Endothelial cell of umbilical vein (primary cell): Measurements from ENCODE around the gene ARPC2. TPM values are rescaled to one million over a fixed set of nuclear protein-coding genes. Genes with fewer than 3 reads are reported as not detected.
A peak's percentile ranks its signal among the peaks of the same experiment; 100 is the strongest.

ENCODE experiments used
- BruUV-seq: library from RNA; stranded (reverse); fragments of 400-500 nt; replicated peaks from 2 replicates; lab custom pipeline; 2021; lab: Mats Ljungman, UMichigan
- CTCF ChIA-PET: fragments of 300-600, 350-600 bp; sonication (Branson Sonifier 250); formaldehyde crosslinking; loops from one replicate; lab custom pipeline; 2021; ENCODE audit warnings: antibody characterized with exemption, inconsistent platforms; lab: Charles Lee
- POLR2A ChIA-PET: fragments of 300-600, 350-600 bp; sonication (Branson Sonifier 250); formaldehyde crosslinking; loops from one replicate; lab custom pipeline; 2021; ENCODE audit warnings: antibody characterized with exemption, inconsistent platforms; lab: Charles Lee
- DNase-seq: peaks from one replicate; pipeline ENCODE4 v3.0.0-alpha.2; 2011; ENCODE audit warnings: low read depth, low spot score
- FAIRE-seq: peaks from 2 replicates; lab custom pipeline; 2011; peaks lifted over from hg19 to GRCh38; lab: Jason Lieb, UNC
- H2AFZ ChIP-seq: 2 replicates; pipeline ENCODE4 v1.6.0; 2012; ENCODE audit warnings: low read depth, low read length, control low read depth, inconsistent platforms
- H3K27ac ChIP-seq: 2 replicates; pipeline ENCODE4 v1.5.1; 2011; ENCODE audit warnings: low read depth, mild to moderate bottlenecking, control low read depth, low read length, moderate library complexity; ENCODE audit not compliant: insufficient read depth
- H3K27me3 ChIP-seq, 2 experiments: 2 replicates each; pipeline versions ENCODE4 v1.6.0 to v1.6.1; 2011; ENCODE audit warnings: low read length in 2 of 2, mixed read lengths in 1 of 2; ENCODE audit not compliant: control insufficient read depth in 2 of 2, insufficient read depth in 2 of 2
- H3K36me3 ChIP-seq, 2 experiments: 2 replicates in 1 of 2; 3 replicates in 1 of 2; pipeline ENCODE4 v1.5.1; 2011; ENCODE audit warnings: low read length in 2 of 2, mild to moderate bottlenecking in 1 of 2, moderate library complexity in 1 of 2; ENCODE audit not compliant: control insufficient read depth in 2 of 2, insufficient read depth in 2 of 2; ENCODE audit errors: extremely low read depth in 1 of 2
- H3K4me1 ChIP-seq: 3 replicates; pipeline ENCODE4 v1.5.1; 2011; ENCODE audit warnings: mild to moderate bottlenecking, low read length; ENCODE audit not compliant: control insufficient read depth, insufficient read depth; ENCODE audit errors: extremely low read depth
- H3K4me2 ChIP-seq: 2 replicates; pipeline ENCODE4 v1.6.1; 2011; ENCODE audit warnings: low read length, control low read depth, mixed read lengths; ENCODE audit not compliant: insufficient read depth
- H3K4me3 ChIP-seq, 3 experiments: fragments of 200-600 bp in 1 of 3; sonication (generic), shearing (Covaris generic) in 1 of 3; replicated peaks in 1 of 3; 2 replicates each; pipeline ENCODE4 v1.5.1; 2011 to 2016; ENCODE audit warnings: control low read depth in 3 of 3, low read length in 3 of 3, mild to moderate bottlenecking in 2 of 3, inconsistent platforms in 1 of 3, low read depth in 1 of 3, moderate library complexity in 1 of 3; ENCODE audit not compliant: insufficient read depth in 1 of 3
- H3K79me2 ChIP-seq: 2 replicates; pipeline ENCODE4 v1.6.0; 2012; ENCODE audit warnings: low read length, inconsistent platforms; ENCODE audit not compliant: control insufficient read depth, insufficient read depth
- H3K9ac ChIP-seq: replicated peaks from 2 replicates; pipeline ENCODE3; 2011; ENCODE audit warnings: low read length, control low read depth; ENCODE audit not compliant: insufficient read depth; ENCODE audit errors: extremely low read depth
- H3K9me1 ChIP-seq: replicated peaks from 3 replicates; pipeline ENCODE4 v1.6.0; 2011; ENCODE audit warnings: mild to moderate bottlenecking, low read length; ENCODE audit not compliant: control insufficient read depth, insufficient read depth; ENCODE audit errors: extremely low read depth
- H3K9me3 ChIP-seq: replicated peaks from 2 replicates; pipeline ENCODE4 v1.5.1; 2012; ENCODE audit warnings: low read length, inconsistent platforms; ENCODE audit not compliant: control insufficient read depth, insufficient read depth
- H4K20me1 ChIP-seq: replicated peaks from 2 replicates; pipeline ENCODE3; 2011; ENCODE audit warnings: mild to moderate bottlenecking, low read length; ENCODE audit not compliant: control insufficient read depth, insufficient read depth; ENCODE audit errors: extremely low read depth
- EZH2 ChIP-seq: IDR thresholded peaks from 2 replicates; pipeline ENCODE4 v1.6.1; 2012; ENCODE audit warnings: borderline replicate concordance, low read depth, mild to moderate bottlenecking, moderate library complexity, low read length, inconsistent platforms; ENCODE audit not compliant: severe bottlenecking
- FOS ChIP-seq: IDR thresholded peaks from 2 replicates; pipeline ENCODE4 v1.6.1; 2011; ENCODE audit warnings: mild to moderate bottlenecking, low read length, moderate library complexity, borderline replicate concordance; ENCODE audit not compliant: insufficient read depth
- GATA2 ChIP-seq: IDR thresholded peaks from 2 replicates; pipeline ENCODE4 v1.7.0; 2011; ENCODE audit warnings: low read depth, mild to moderate bottlenecking, moderate library complexity, mixed read lengths, low read length; ENCODE audit not compliant: insufficient read length, insufficient read depth
- JUN ChIP-seq: IDR thresholded peaks from 2 replicates; pipeline ENCODE4 v1.6.1; 2011; ENCODE audit warnings: borderline replicate concordance, low read depth; ENCODE audit not compliant: insufficient read length, insufficient read depth
- MYC ChIP-seq: IDR thresholded peaks from one replicate; pipeline ENCODE4 v1.6.1; 2011; ENCODE audit warnings: mild to moderate bottlenecking, low read depth, low read length
- POLR2A ChIP-seq: IDR thresholded peaks from 2 replicates; pipeline ENCODE4 v1.6.1; 2012; ENCODE audit warnings: low read depth, mild to moderate bottlenecking, control low read depth, low read length
- POLR2AphosphoS5 ChIP-seq: IDR thresholded peaks from 2 replicates; pipeline ENCODE4 v1.6.1; 2012; ENCODE audit warnings: low read depth, mild to moderate bottlenecking, control low read depth, low read length, moderate library complexity; ENCODE audit not compliant: insufficient read depth
- dilution Hi-C: fragments of 300-500 bp; cut with MboI; formaldehyde crosslinking; loops from one replicate; pipeline ENCODE4 v1.15.0; 2019; ENCODE audit warnings: low sequenced_read_pairs; ENCODE audit not compliant: extremely low pct_ligation_motif_present
- intact Hi-C: fragments of 100-400 bp; cut with micrococcal nuclease; formaldehyde crosslinking; loops from one replicate; pipeline ENCODE4 v1.10.0; 2022
- polyA plus RNA-seq, 4 experiments: library from polyadenylated mRNA; depleted of rRNA in 3 of 4; stranded (reverse) in 3 of 4; unstranded in 1 of 4; fragments of >200 nt; gene quantifications; 2 replicates each; pipeline versions ENCODE4 v1.2.1 to v1.2.3, GENCODE V29; 2011 to 2012; ENCODE audit warnings: missing spikeins in 1 of 4
- total RNA-seq: library from RNA; stranded (reverse); gene quantifications from 2 replicates; pipeline ENCODE4 v1.2.3, GENCODE V29; 2021
- TF ChIP-seq, protein P1 (sequence below): IDR thresholded peaks from 2 replicates; pipeline ENCODE4 v1.6.1; 2011; ENCODE audit not compliant: insufficient read depth, insufficient read length
- TF ChIP-seq, protein P2 (sequence below), 2 donors: IDR thresholded peaks; 1 replicate in 1 of 2; 2 replicates in 1 of 2; pipeline ENCODE4 v1.5.1; 2011; ENCODE audit warnings: low read length in 2 of 2, mild to moderate bottlenecking in 2 of 2, moderate library complexity in 2 of 2, control low read depth in 1 of 2, inconsistent platforms in 1 of 2, low read depth in 1 of 2; ENCODE audit not compliant: insufficient read depth in 1 of 2; ENCODE audit errors: extremely low read depth in 1 of 2

ARPC2 gene
- total and polyA plus RNA-seq, 2 donors (not counting 3 experiments of a cell fraction or from before 2014, with no cell fraction given), result 417 to 455 TPM

DNA sequence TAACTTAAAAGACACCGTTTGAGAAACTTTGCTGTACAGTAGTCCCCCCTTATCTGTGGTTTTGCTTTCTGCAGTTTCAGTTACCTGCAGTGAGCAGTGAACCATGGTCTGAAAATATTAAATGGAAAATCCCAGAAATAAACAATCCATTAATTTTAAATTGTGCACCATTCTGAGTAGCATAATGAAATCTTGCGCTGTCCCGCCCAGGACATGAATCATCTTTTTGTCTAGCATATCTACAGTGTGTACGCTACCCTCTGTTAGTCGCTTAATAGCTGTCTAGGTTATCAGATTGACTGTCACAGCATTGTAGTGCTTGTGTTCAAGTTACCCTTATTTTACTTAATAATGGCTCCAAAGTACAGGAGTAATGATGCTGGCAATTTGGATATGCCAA lies 6.1 kb downstream of the ARPC2 start:
- peak; percentile 33 for TF ChIP-seq FOS
- TF ChIP-seq, protein P1, sequence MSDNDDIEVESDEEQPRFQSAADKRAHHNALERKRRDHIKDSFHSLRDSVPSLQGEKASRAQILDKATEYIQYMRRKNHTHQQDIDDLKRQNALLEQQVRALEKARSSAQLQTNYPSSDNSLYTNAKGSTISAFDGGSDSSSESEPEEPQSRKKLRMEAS, result no peak
- peak; percentile 22 for TF ChIP-seq GATA2
- peak; percentile 31 for TF ChIP-seq JUN
- peak overlapping the region; percentile 53 for H3K27ac ChIP-seq
- DNase-seq (peak; percentile 55), FAIRE-seq (peak; percentile 37)
- dilution Hi-C loops (no loop called here), intact Hi-C loops (no loop called here)
- BruUV-seq, result no TSS peak
- H3K36me3 ChIP-seq, result peaks cover 10 to 30% of the 10 kb centered on the region in 2 experiments
- ChIA-PET POLR2A (no interaction called here), CTCF (interaction anchor here (1.1 kb wide), 1 partner anchor 36 kb away, joined by 4 read pairs; no protein-coding TSS in a partner anchor)
- H3K4me1 ChIP-seq, result peaks cover 56% of the 10 kb centered on the region
- H4K20me1 ChIP-seq, result peaks cover 11% of the 10 kb centered on the region
- H3K9ac ChIP-seq, result no peak overlapping the region
- H2AFZ ChIP-seq, result no peak overlapping the region
- H3K4me2 ChIP-seq, result peak overlapping the region; percentile 74
- no peaks in the 10 kb centered on the region for H3K9me3 ChIP-seq
- H3K79me2 ChIP-seq, result peaks cover 92% of the 10 kb centered on the region
- H3K4me3 ChIP-seq, result peak overlapping the region in 1 of 3 experiments; percentile 8
- H3K9me1 ChIP-seq, result no peaks in the 10 kb centered on the region
- no peaks in the 10 kb centered on the region for H3K27me3 ChIP-seq

DNA sequence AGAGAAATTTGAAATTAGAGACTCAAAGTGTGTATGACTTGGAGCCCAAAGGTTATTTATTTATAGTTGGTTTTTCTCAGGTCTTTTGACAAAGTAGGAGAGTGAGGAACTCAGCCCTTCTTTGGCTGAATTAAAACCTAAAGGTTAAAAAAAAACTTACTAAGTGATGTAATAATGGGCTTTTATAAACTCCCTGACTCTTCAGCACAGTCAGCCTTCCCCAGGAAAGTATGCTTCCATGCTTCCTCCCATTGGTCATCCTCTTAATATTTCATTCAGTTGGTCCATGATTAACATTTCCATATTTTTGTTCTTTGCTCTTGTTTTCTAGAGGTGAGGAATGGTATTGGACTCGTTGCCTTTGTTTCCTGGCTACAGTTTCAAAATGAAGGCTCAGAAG lies 7.2 kb downstream of the ARPC2 start:
- BruUV-seq, result no TSS peak
- DNase-seq (no peak), FAIRE-seq (no peak)
- TF ChIP-seq POLR2AphosphoS5, result no peak
- TF ChIP-seq, protein P1, result no peak
- TF ChIP-seq MYC, result no peak
- TF ChIP-seq POLR2A, result no peak
- no peak for TF ChIP-seq FOS
- TF ChIP-seq JUN, result no peak
- no peak for TF ChIP-seq EZH2
- no peak for TF ChIP-seq GATA2
- TF ChIP-seq, protein P2, sequence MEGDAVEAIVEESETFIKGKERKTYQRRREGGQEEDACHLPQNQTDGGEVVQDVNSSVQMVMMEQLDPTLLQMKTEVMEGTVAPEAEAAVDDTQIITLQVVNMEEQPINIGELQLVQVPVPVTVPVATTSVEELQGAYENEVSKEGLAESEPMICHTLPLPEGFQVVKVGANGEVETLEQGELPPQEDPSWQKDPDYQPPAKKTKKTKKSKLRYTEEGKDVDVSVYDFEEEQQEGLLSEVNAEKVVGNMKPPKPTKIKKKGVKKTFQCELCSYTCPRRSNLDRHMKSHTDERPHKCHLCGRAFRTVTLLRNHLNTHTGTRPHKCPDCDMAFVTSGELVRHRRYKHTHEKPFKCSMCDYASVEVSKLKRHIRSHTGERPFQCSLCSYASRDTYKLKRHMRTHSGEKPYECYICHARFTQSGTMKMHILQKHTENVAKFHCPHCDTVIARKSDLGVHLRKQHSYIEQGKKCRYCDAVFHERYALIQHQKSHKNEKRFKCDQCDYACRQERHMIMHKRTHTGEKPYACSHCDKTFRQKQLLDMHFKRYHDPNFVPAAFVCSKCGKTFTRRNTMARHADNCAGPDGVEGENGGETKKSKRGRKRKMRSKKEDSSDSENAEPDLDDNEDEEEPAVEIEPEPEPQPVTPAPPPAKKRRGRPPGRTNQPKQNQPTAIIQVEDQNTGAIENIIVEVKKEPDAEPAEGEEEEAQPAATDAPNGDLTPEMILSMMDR (IDR thresholded peaks at IDR 0.05; ENCODE audit: extremely low read depth in 1 of 2, insufficient read depth in 1 of 2, low read depth in 1 of 2, low read length in 2 of 2), result no peak
- Histone ChIP-seq H3K27ac (no peak overlapping the region), H3K9me3 (no peaks in the 10 kb centered on the region), H3K4me2 (no peak overlapping the region), H3K4me1 (peaks cover 61% of the 10 kb centered on the region), H3K9me1 (no peaks in the 10 kb centered on the region), H3K4me3 (no peak overlapping the region), H3K79me2 (peaks cover 80% of the 10 kb centered on the region), H4K20me1 (peaks cover 11% of the 10 kb centered on the region), H3K27me3 (no peaks in the 10 kb centered on the region), H3K36me3 (peaks cover 10 to 34% of the 10 kb centered on the region in 2 experiments), H3K9ac (no peak overlapping the region), H2AFZ (no peak overlapping the region)
- dilution Hi-C loops (no loop called here), intact Hi-C loops (no loop called here)
- ChIA-PET POLR2A (no interaction called here), CTCF (no interaction called here)
